Stimulated activated CD4-positive, alpha-beta T cell treated with anti-CD3 and anti-CD28 coated beads, Interleukin-1b, Interleukin-23, amount 100 ng/mL, for 24 hours (primary cell): ENCODE results near the gene ACR.
A peak's percentile ranks its signal among the peaks of the same experiment; 100 is the strongest.

Source experiments
- DNase-seq, 4 experiments: peaks; one replicate each; pipeline ENCODE4 v3.0.0-alpha.2; 2020; ENCODE audit warnings: low read depth in 4 of 4, low spot score in 1 of 4

ACR gene

GRCh38 chr22:50737728-50738648 is at the start of gene ACR:
ACR (plus strand) TSS chr22:50738204; CDS start chr22:50738236, 32 bp downstream.
- DNase-seq, result no peak

GRCh38 chr22:50688448-50688847 is 49.6 kb upstream of the ACR start:
- DNase-seq, result no peak

GRCh38 chr22:50691521-50691920 is 46.5 kb upstream of the ACR start:
- peak in 1 of 4 experiments; percentile 14 for DNase-seq

GRCh38 chr22:50693462-50693861 is 44.5 kb upstream of the ACR start:
- DNase-seq, result no peak

GRCh38 chr22:50694099-50694605 is 43.9 kb upstream of the ACR start:
- DNase-seq, result no peak

- no peak for DNase-seq
Observed at GRCh38 chr22:50694766-50695420, 43.1 kb upstream of the ACR start.

DNA sequence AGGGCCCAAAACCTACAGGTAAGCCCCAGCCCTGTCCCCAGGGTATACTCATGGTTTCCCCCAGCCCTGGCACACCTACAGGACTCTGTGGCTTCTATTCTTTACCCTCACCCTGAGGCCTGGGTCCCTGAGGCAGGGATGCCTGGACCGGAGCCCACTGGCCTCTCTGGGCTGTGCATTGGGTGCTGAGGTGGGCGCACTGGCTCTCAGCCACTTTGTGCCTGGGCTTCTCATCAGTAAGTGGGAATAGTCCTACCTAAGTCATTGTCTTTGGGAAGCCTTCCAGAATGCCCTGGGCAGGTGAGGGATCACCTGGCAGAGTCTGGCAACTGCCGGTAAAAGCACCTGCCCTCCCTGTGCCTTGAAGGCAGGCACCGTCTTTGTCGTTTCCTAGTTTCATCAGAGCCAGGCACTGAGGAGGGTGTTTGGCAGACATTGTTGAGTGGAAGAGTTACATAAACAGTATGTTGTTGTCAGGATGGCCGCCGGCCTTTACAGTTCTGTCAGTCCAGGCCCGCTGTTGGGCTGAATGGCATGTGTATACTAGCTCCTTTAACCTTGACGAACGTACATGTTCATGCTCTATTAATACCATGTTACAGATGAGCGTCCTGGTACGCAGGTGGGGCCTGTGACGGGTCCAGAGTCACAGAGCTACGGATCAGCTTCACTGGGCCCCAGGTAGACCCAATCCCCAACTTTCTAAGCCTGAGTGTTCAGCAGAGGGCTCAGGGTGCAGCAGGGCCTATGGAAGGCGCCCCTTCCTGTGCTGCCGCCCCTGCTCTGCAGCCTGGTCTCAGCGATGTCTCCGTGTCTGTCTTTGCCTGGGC is 42.4 kb upstream of the ACR start:
- no peak for DNase-seq

DNA sequence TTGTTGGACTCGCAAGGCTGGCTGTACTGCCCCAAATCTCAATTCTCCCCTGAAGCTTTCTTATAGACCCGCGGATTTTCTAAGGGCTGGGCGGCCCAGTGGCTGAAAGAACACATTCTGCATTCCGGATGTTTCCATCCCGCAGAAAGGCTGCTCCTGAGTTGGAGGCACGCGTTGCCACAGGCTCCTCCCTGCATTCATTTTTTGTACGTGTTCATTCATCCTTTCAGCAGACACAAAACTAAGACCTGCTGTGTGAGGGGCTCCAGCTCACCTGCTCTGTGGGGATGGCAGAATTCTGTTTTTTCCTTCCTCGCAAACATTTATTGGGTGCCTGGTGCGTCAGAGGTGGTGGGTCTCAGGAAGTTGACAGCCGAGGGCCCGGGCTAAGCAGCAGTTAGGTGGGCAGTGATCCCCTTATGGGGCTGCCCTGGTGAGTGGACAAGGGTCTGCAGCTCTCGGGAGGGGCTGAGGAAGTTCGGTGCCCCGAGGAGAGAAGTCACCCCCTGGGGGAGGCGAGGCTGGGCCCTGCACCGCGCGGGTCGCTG is 41.7 kb upstream of the ACR start:
- DNase-seq, result no peak

- no peak for DNase-seq
Observed at GRCh38 chr22:50696799-50697561, 41.0 kb upstream of the ACR start.

- DNase-seq, result no peak
Observed at GRCh38 chr22:50697667-50698506, 40.1 kb upstream of the ACR start.

- no peak for DNase-seq
Observed at GRCh38 chr22:50698546-50698945, 39.5 kb upstream of the ACR start.

GRCh38 chr22:50699001-50699755 is 38.8 kb upstream of the ACR start:
- DNase-seq, result no peak

- no peak for DNase-seq
Observed at GRCh38 chr22:50699756-50700386, 38.1 kb upstream of the ACR start.

GRCh38 chr22:50700387-50701075 is 37.5 kb upstream of the ACR start:
- no peak for DNase-seq

GRCh38 chr22:50701076-50701419 is 37.0 kb upstream of the ACR start:
- DNase-seq, result no peak

DNA sequence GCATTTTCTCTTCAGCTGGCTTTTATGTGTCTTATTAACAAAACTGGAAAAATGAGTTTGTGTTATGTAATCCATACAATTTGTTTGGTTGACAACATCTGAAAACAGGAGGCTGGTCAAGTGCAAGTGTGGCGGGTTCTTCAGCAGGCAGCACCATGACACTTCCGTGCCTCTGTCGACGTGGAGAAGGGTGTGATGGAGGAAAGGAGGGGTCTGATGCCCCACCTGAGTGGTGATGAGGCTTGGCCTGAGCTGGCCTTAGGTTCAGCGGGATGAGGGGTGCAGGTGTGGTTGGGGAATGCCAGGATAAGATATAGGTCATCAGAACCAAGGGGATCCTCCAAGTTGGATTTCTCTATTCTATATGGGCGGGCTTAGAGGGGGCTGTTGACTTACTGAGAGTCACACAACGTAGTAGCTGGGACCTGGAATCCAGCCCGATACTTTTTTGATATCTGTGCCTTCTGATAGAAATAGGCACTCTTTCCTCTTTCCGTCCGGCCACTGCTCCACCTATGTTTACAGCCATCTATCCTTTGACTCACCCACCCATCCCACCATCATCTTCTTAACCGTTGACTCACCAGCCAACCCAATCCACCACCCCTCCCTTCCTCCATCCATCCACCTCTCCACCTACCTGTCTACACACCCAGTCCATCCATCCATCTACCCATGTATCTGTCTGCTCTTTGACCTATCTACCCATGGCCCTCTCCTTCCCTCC is 36.4 kb upstream of the ACR start:
- no peak for DNase-seq

DNA sequence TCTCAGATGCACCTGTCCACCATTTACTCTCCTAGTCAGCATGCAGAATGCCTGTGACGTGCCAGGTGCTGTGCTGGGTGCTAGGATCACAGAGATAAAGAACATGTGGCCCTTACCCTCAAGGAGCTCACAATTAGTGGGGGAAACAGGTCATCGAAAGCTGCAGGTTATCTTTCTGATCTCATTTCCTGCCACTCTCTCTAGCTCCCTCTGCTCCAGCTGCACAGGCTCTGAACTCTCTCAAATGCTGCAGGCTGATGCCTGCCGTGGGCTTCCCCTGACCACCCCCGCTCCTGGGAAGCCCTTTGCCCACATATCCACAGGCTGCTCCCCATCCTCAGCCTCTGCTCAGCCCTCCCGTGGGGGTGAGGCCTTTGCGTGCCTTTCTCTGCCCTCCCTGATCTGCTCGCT is 35.7 kb upstream of the ACR start:
- no peak for DNase-seq
